OCI-LY7 (cell line): ENCODE results near the gene EDC3. TPM values are rescaled to one million over a fixed set of nuclear protein-coding genes. Genes with fewer than 3 reads are reported as not detected.

Experiments
- BruUV-seq: library from RNA; stranded (reverse); fragments of 400-500 nt; replicated peaks from 2 replicates; lab custom pipeline; 2021; lab: Mats Ljungman, UMichigan
- CTCF ChIA-PET: fragments of 300-600 bp; sonication (Branson Sonifier 250); formaldehyde crosslinking; loops from one replicate; lab custom pipeline; 2022; ENCODE audit warnings: antibody characterized with exemption; ENCODE audit not compliant: unreplicated experiment; lab: Charles Lee
- POLR2A ChIA-PET: fragments of 300-600 bp; sonication (Branson Sonifier 250); formaldehyde crosslinking; loops from one replicate; lab custom pipeline; 2022; ENCODE audit warnings: antibody characterized with exemption; lab: Charles Lee
- DNase-seq: peaks from one replicate; pipeline ENCODE4 v3.0.0-alpha.2; 2015; ENCODE audit warnings: low spot score
- H2AFZ ChIP-seq: fragments of 200-600 bp; sonication (generic), shearing (Covaris generic); 2 replicates; pipeline ENCODE4 v1.6.1; 2014; ENCODE audit warnings: mild to moderate bottlenecking, antibody characterized with exemption, low read length, moderate library complexity
- H3K27ac ChIP-seq: fragments of 200-600 bp; sonication (generic); 2 replicates; pipeline ENCODE4 v1.5.1; 2014; ENCODE audit warnings: mixed run types, low read depth, mild to moderate bottlenecking, moderate library complexity, low read length, inconsistent platforms; ENCODE audit not compliant: poor library complexity, severe bottlenecking
- H3K36me3 ChIP-seq: fragments of 200-600 bp; sonication (generic); 2 replicates; pipeline ENCODE4 v1.6.1; 2014; ENCODE audit warnings: mild to moderate bottlenecking, antibody characterized with exemption, low read length, moderate library complexity, mixed read lengths; ENCODE audit not compliant: insufficient read depth
- H3K4me1 ChIP-seq: fragments of 200-600 bp; sonication (generic); 2 replicates; pipeline ENCODE4 v1.5.1; 2014; ENCODE audit warnings: mild to moderate bottlenecking, low read length; ENCODE audit not compliant: insufficient read depth, poor library complexity, severe bottlenecking
- H3K4me2 ChIP-seq: fragments of 200-600 bp; sonication (generic); 2 replicates; pipeline ENCODE4 v1.6.1; 2014; ENCODE audit warnings: mild to moderate bottlenecking, low read length
- H3K4me3 ChIP-seq: fragments of 200-600 bp; sonication (generic); 2 replicates; pipeline ENCODE4 v1.5.1; 2014; ENCODE audit warnings: mild to moderate bottlenecking, low read depth, low read length; ENCODE audit not compliant: poor library complexity, severe bottlenecking
- H3K79me2 ChIP-seq: fragments of 200-600 bp; sonication (generic); 2 replicates; pipeline ENCODE4 v1.6.1; 2016; ENCODE audit warnings: low read depth, mild to moderate bottlenecking, low read length, moderate library complexity, mixed read lengths; ENCODE audit not compliant: insufficient read depth
- H3K9me2 ChIP-seq: fragments of 200-600 bp; sonication (generic); 2 replicates; pipeline ENCODE4 v1.6.1; 2016; ENCODE audit warnings: mild to moderate bottlenecking, low read length, mixed read lengths; ENCODE audit not compliant: insufficient read depth
- H3K9me3 ChIP-seq: fragments of 200-600 bp; sonication (generic); 2 replicates; pipeline ENCODE4 v1.6.1; 2014; ENCODE audit warnings: mild to moderate bottlenecking, mixed run types, low read length, mixed read lengths
- H4K20me1 ChIP-seq: fragments of 200-600 bp; sonication (generic); 2 replicates; pipeline ENCODE4 v1.6.1; 2014; ENCODE audit warnings: mild to moderate bottlenecking, antibody characterized with exemption, low read length, moderate library complexity, mixed read lengths; ENCODE audit not compliant: insufficient read depth
- EZH2phosphoT487 ChIP-seq: fragments of 200-600 bp; sonication (generic); IDR thresholded peaks from 2 replicates; pipeline ENCODE4 v1.6.1; 2018; ENCODE audit warnings: low read depth, borderline replicate concordance, mild to moderate bottlenecking, mixed run types, antibody characterized with exemption, low read length, moderate library complexity, mixed read lengths
- intact Hi-C: fragments of 100-400 bp; cut with micrococcal nuclease; formaldehyde crosslinking; loops from one replicate; pipeline ENCODE4 v1.10.0; 2022; ENCODE audit not compliant: unreplicated experiment
- total RNA-seq, 2 experiments: library from RNA; depleted of rRNA in 1 of 2; stranded (reverse); fragments of >200 nt in 1 of 2; shearing (Covaris generic) in 1 of 2; gene quantifications; 2 replicates each; pipeline ENCODE4 v1.2.3, GENCODE V29; 2014 to 2022
- TF ChIP-seq, protein P1 (sequence below): fragments of 200-600 bp; sonication (generic); conservative IDR thresholded peaks from 2 replicates; pipeline ENCODE4 v1.5.1; 2014; ENCODE audit warnings: mild to moderate bottlenecking, antibody characterized with exemption, low read length, moderate library complexity, mixed read lengths

The EDC3 gene
- total RNA-seq, 2 experiments from 2014 or later, result 13.4 to 51.4 TPM

DNA sequence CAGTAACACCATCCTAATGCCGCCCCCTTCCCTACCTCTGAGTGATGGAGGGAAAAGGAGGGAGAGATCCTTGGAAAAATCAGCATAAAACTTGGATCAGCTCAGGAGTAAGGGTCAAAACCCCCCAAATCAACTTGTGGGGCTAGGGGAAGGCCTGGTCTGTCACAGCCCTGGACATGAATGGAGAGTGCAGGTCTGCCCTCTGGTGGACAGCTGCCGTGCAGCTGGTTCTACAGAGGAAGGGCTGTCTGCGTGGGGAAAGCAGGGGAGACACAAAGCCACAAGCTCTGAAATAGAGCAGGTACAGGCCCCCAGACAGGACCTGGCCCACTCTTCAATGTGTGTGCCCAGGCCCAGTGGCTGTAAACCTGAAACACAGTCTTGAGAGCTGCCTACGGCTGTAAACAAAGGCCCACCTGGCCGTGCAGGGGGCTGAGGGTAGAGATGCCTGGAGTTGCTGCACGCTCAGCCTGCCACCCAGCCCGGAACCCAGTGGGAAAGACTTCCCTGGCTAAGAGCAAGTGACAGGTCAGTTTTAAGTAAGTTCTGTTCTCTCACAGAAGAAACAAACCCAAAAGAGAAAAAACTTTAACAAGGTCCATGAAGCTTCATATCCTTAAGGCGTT is 63.8 kb downstream of the EDC3 start:
- TF ChIP-seq EZH2phosphoT487, result no peak
- TF ChIP-seq, protein P1, sequence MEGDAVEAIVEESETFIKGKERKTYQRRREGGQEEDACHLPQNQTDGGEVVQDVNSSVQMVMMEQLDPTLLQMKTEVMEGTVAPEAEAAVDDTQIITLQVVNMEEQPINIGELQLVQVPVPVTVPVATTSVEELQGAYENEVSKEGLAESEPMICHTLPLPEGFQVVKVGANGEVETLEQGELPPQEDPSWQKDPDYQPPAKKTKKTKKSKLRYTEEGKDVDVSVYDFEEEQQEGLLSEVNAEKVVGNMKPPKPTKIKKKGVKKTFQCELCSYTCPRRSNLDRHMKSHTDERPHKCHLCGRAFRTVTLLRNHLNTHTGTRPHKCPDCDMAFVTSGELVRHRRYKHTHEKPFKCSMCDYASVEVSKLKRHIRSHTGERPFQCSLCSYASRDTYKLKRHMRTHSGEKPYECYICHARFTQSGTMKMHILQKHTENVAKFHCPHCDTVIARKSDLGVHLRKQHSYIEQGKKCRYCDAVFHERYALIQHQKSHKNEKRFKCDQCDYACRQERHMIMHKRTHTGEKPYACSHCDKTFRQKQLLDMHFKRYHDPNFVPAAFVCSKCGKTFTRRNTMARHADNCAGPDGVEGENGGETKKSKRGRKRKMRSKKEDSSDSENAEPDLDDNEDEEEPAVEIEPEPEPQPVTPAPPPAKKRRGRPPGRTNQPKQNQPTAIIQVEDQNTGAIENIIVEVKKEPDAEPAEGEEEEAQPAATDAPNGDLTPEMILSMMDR, result peak; percentile 94
- no peak overlapping the region for H3K27ac ChIP-seq
- DNase-seq, result peak; percentile 68
- POLR2A ChIA-PET, result interaction anchor here (0.5 to 1.5 kb wide), 3 partner anchors 9 to 136 kb away, joined by 3 read pairs; no protein-coding TSS in a partner anchor
- no peak overlapping the region for H2AFZ ChIP-seq
- no peaks in the 10 kb centered on the region for H3K9me3 ChIP-seq
- H3K9me2 ChIP-seq, result no peaks in the 10 kb centered on the region
- peaks cover 93% of the 10 kb centered on the region for H3K36me3 ChIP-seq
- no peak overlapping the region for H3K4me2 ChIP-seq
- no TSS peak for BruUV-seq
- intact Hi-C loops, result loop anchor here (1.0 to 2.0 kb wide), 2 partner anchors 11 to 319 kb away; no protein-coding TSS in a partner anchor
- H4K20me1 ChIP-seq, result no peaks in the 10 kb centered on the region
- H3K4me1 ChIP-seq, result peaks cover 18% of the 10 kb centered on the region
- CTCF ChIA-PET, result interaction anchor here (0.6 to 1.3 kb wide), 5 partner anchors 15 to 163 kb away, joined by 3 to 7 read pairs (median 3); no protein-coding TSS in a partner anchor
- H3K79me2 ChIP-seq, result no peaks in the 10 kb centered on the region
- no peak overlapping the region for H3K4me3 ChIP-seq

DNA sequence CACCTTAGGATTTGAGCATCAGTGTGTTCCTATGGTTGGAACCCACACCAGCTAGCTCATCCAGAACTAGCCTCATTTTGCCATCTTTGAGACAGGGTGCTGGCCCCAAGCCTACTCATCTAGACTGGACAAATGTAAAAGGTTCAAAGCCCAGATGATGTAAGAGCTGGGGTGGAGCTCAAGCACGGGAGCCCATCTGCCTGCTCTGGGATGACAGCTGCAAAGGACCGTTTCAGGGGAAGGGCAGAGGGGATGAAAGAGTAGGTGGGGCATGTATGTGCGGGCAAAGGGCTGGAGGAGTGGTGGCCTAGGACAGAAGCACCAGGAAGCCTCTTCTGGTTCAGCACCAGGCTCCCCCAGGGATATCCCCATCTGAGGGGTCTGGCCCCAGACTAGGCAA is 64.4 kb downstream of the EDC3 start:
- no peaks in the 10 kb centered on the region for H3K9me3 ChIP-seq
- ChIA-PET CTCF (interaction anchor here (0.6 to 1.3 kb wide), 7 partner anchors 10 to 162 kb away, joined by 3 to 8 read pairs (median 4); no protein-coding TSS in a partner anchor), POLR2A (interaction anchor here (1.3 to 1.5 kb wide), 2 partner anchors 10 to 137 kb away, joined by 3 read pairs; no protein-coding TSS in a partner anchor)
- no peak overlapping the region for H3K4me2 ChIP-seq
- no peaks in the 10 kb centered on the region for H3K79me2 ChIP-seq
- intact Hi-C loops, result no loop called here
- no peaks in the 10 kb centered on the region for H3K9me2 ChIP-seq
- BruUV-seq, result no TSS peak
- peaks cover 24% of the 10 kb centered on the region for H3K4me1 ChIP-seq
- no peak overlapping the region for H2AFZ ChIP-seq
- H3K4me3 ChIP-seq, result no peak overlapping the region
- no peak for TF ChIP-seq EZH2phosphoT487
- TF ChIP-seq, protein P1, result no peak
- H3K27ac ChIP-seq, result no peak overlapping the region
- peaks cover 93% of the 10 kb centered on the region for H3K36me3 ChIP-seq
- no peak for DNase-seq
- no peaks in the 10 kb centered on the region for H4K20me1 ChIP-seq

DNA sequence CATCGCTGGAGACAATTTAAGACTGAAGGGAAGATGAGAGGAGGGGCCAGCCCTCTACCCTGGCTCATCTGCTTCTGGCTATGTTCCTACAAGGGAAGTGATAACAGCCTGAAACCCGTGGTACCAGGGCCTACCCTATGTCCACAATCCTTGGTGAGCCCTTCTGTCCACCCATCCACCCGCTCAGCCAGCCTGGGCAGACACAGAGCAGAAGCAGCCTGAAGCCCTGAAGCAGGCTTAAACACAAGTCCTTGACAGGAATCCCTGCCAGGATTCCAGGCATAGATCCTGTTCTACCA is 64.8 kb downstream of the EDC3 start:
- TF ChIP-seq, protein P1, result no peak
- TF ChIP-seq EZH2phosphoT487, result no peak
- intact Hi-C loops, result no loop called here
- Histone ChIP-seq H3K4me2 (no peak overlapping the region), H3K79me2 (no peaks in the 10 kb centered on the region), H3K4me3 (no peak overlapping the region), H3K4me1 (peaks cover 26% of the 10 kb centered on the region), H3K9me2 (no peaks in the 10 kb centered on the region), H3K27ac (no peak overlapping the region), H2AFZ (no peak overlapping the region), H4K20me1 (no peaks in the 10 kb centered on the region), H3K36me3 (peaks cover 93% of the 10 kb centered on the region), H3K9me3 (no peaks in the 10 kb centered on the region)
- no peak for DNase-seq
- ChIA-PET POLR2A (interaction anchor here (0.5 kb wide), 1 partner anchor 73 kb away, joined by 7 read pairs; no protein-coding TSS in a partner anchor), CTCF (interaction anchor here (0.6 to 1.3 kb wide), 4 partner anchors 10 to 162 kb away, joined by 3 to 8 read pairs (median 6); no protein-coding TSS in a partner anchor)
- BruUV-seq, result no TSS peak
